22Rv1 (cell line): Measurements from ENCODE around the gene C17orf75.

Experiments
- H3K27ac ChIP-seq: fragments of 450-650 bp; 2 replicates; pipeline ENCODE4 v1.5.1; 2017
- ZFX ChIP-seq: fragments of 450-650 bp; IDR thresholded peaks from 2 replicates; pipeline ENCODE4 v1.6.1; 2017; ENCODE audit warnings: antibody characterized with exemption, borderline replicate concordance
- TF ChIP-seq, protein P1 (sequence below): fragments of 450-650 bp; IDR thresholded peaks from 2 replicates; pipeline ENCODE4 v1.5.1; 2017; ENCODE audit warnings: mild to moderate bottlenecking

C17orf75 gene

DNA sequence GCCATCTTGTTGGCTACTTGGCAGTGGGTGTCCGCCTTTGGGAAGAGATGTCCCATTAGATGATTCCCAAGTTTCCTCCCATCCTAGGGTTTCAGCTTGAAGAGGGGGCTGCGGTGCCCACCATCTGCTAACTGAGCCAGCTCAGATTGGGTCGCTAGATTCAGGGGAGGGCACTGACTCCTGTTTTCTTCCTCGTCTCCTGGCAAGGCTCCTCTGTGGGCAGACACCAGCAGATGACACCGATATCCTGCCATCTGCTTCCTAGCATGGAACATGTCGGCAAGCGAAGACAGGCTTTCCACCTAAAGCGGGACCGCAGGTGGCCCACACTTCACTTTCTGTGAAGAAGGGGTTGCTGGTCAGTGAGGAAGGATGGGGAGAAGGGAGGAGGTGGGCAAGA, 27.3 kb downstream of the C17orf75 start:
- no peak overlapping the region for H3K27ac ChIP-seq
- TF ChIP-seq, protein P1, sequence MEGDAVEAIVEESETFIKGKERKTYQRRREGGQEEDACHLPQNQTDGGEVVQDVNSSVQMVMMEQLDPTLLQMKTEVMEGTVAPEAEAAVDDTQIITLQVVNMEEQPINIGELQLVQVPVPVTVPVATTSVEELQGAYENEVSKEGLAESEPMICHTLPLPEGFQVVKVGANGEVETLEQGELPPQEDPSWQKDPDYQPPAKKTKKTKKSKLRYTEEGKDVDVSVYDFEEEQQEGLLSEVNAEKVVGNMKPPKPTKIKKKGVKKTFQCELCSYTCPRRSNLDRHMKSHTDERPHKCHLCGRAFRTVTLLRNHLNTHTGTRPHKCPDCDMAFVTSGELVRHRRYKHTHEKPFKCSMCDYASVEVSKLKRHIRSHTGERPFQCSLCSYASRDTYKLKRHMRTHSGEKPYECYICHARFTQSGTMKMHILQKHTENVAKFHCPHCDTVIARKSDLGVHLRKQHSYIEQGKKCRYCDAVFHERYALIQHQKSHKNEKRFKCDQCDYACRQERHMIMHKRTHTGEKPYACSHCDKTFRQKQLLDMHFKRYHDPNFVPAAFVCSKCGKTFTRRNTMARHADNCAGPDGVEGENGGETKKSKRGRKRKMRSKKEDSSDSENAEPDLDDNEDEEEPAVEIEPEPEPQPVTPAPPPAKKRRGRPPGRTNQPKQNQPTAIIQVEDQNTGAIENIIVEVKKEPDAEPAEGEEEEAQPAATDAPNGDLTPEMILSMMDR: no peak
- no peak for TF ChIP-seq ZFX

DNA sequence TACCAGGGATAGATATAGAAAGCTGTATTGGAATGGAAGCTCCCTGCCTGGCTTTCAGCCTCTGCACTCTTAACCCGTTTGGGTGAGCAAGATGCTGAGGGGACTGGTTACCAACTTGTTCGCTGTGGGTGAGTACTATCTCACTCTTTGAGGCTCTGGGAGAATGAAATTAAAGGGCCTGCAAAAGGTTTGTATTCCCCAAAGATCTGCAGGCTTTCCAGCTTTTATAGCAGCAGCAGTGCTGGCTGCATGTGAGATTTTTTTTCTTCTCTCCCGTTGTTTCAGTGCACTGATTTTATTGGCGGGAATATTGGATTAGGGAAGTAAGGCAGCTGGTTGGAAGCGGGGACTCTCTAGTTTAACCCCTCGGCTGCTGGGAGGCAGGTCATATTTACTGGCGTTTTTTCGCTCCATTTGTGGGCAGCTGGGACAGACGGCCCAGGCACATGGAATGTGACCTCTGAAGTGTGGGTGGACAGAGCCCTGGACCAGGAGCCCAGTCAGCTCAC, 30.9 kb downstream of the C17orf75 start:
- H3K27ac ChIP-seq: no peak overlapping the region
- TF ChIP-seq, protein P1: no peak
- TF ChIP-seq ZFX: no peak

DNA sequence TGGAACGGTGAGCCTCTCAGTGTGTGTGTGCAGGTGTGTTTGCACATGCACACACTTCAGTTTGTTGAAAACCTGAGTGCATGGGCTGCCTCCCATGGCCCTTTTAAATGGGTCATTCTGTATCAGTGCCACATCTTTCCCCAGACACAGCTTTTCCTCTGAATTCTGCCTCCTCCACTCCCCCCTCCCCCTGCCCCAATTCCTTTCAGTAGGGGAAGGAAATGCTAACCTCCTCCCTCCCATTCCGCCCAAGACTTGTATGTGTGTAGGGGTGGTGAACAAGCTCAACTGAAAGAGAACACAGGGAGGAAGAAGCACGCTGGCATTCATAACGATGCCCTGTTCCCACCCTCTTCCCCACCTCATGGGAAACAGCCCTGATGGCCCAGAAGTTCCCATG, 34.3 kb downstream of the C17orf75 start:
- no peak for TF ChIP-seq ZFX
- TF ChIP-seq, protein P1: no peak

DNA sequence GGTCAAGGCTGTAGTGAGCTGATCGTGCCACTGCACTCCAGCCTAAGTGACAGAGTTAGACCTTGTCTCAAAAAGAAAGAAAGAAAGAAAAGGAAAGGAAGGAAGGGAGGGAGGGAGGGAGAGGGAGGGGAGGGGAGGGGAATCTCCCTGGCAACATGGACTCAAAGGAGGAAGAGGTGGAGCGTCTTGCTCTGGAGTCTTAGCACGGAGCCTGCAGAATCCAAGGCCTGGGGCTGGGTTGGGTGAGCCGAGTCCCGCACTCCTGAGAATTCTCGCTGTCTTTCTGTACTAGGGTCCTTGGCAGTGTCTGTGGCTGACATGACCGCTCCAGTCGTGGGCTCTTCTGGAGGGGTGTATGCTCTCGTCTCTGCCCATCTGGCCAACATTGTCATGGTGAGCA, 36.9 kb downstream of the C17orf75 start:
- no peak overlapping the region for H3K27ac ChIP-seq
- TF ChIP-seq ZFX: no peak
- TF ChIP-seq, protein P1: no peak

More for the DNA sequence above, 34.3 kb downstream of the C17orf75 start:
- H3K27ac ChIP-seq: no peak overlapping the region

DNA sequence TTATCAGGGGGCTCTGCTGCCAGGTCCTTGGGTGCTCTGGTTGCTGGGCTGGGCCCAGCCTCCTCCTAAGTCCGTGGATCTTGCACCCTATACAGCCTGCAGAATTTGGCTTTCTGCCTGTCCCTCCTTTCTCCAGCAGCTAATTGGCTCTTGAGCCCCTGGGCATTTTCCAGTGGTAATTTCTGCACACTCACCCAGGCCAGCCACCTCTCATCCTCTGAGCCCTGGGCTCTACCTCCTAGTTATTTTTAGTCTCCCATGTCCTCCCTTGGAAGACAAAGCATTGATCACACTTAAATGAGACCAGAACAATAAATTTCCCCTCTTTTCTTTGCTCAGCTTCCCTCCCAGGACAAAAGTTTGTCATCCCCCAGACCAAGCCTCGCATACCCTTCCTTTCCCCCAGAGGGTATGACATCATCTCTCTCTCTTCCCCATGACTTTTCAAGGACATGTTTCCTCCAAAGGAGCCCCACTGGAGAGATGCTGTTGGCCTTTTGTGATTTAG, 38.1 kb downstream of the C17orf75 start:
- TF ChIP-seq ZFX: no peak
- TF ChIP-seq, protein P1: no peak
- H3K27ac ChIP-seq: no peak overlapping the region

DNA sequence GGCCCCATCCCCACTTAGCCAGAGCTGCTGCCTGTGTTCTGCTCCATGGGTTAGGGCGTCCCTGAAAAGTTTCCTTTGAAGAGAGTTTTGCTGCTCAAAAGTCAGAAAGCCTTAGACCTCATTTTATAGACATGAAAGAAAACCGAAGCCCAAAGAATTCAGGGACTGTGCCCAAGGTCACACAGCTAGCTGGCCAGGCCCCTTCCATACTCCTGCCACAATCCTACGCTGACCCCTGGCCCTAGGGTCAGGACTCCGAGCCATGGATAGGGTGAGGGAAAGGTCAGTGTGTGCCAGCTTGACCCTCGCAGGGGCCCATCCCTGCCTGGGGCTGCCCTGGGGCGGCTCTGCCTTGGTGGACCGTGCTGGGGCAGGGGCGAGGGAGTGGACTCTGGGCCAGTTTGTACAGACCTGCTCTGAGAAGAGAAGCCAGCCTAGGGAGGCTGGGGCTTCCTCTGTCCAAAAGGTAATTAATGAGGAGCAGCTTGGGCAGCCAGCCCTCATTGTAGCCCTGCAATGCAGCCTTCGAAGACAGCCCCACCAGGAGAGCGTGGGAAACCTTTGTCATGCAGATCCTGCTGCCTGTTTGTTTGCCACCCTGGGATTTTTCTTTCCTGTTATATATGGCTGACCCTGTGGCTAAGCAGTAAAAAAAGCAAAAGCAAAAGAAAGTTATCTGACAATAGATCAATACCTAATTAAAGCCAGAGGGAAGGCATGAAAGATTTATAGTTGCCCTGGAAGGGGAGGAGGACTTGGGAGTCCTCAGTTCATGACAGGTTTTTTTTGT, 38.9 kb downstream of the C17orf75 start:
- H3K27ac ChIP-seq: no peak overlapping the region
- TF ChIP-seq, protein P1: no peak
- TF ChIP-seq ZFX: no peak

DNA sequence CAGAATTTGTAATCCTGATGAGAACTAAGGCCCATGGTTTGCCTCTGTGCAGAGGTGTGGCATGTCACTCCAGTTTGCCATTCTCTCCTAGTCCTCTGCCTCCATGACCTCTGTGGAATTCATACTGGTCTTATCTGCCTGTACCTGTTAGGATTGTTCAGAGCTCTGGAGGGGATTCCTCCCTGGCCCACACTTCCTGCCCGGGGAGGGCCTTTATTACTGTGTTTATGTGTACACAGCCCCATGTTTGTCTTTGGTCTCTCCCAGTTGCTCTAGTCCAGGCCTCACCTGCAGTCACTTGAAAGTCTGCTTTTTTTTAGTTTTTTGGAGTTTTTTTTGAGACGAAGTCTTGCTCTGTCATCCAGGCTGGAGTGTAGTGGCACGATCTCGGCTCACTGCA, 39.9 kb downstream of the C17orf75 start:
- no peak for TF ChIP-seq ZFX
- TF ChIP-seq, protein P1: no peak
- no peak overlapping the region for H3K27ac ChIP-seq
